SK-N-SH treated with all-trans-retinoic acid at 6 μM for 48 hours (cell line): ENCODE results near the gene TMTC2.

Experiments used
- ATAC-seq: fragments of 200-7000 bp; cut with Tn5 transposase; 3 replicates; pipeline ENCODE4 v1.9.1; 2020; ENCODE audit warnings: mild to moderate bottlenecking, moderate library complexity
- BACH2 ChIP-seq: fragments of 250-450 bp; sonication (Bioruptor Pico); IDR thresholded peaks from 2 replicates; pipeline ENCODE4 v1.9.0; 2021; ENCODE audit warnings: mild to moderate bottlenecking, borderline replicate concordance
- CREB5 ChIP-seq: fragments of 250-450 bp; sonication (Bioruptor Pico); IDR thresholded peaks from 2 replicates; pipeline ENCODE4 v1.5.1; 2020; ENCODE audit warnings: low read depth, mild to moderate bottlenecking, moderate library complexity
- CSDC2 ChIP-seq: fragments of 250-450 bp; sonication (Bioruptor Pico); IDR thresholded peaks from 2 replicates; pipeline ENCODE4 v1.5.0; 2020; ENCODE audit warnings: mild to moderate bottlenecking, moderate library complexity
- CSRNP3 ChIP-seq: fragments of 250-450 bp; sonication (Bioruptor Pico); IDR thresholded peaks from 2 replicates; pipeline ENCODE4 v1.5.1; 2021; ENCODE audit warnings: mild to moderate bottlenecking, moderate library complexity
- ESRRG ChIP-seq: fragments of 250-450 bp; sonication (Bioruptor Pico); IDR thresholded peaks from 2 replicates; pipeline ENCODE4 v1.6.1; 2021; ENCODE audit warnings: mild to moderate bottlenecking
- GLIS3 ChIP-seq: fragments of 250-450 bp; sonication (Bioruptor Pico); IDR thresholded peaks from 2 replicates; pipeline ENCODE4 v1.5.0; 2020; ENCODE audit warnings: mild to moderate bottlenecking, moderate library complexity
- ISL1 ChIP-seq: fragments of 250-450 bp; sonication (Bioruptor Pico); IDR thresholded peaks from 2 replicates; pipeline ENCODE4 v2.1.2; 2022; ENCODE audit warnings: mild to moderate bottlenecking, moderate library complexity
- OSR1 ChIP-seq: fragments of 250-450 bp; sonication (Bioruptor Pico); IDR thresholded peaks from 2 replicates; pipeline ENCODE4 v1.8.0; 2022; ENCODE audit warnings: moderate library complexity, mild to moderate bottlenecking, inconsistent platforms
- PATZ1 ChIP-seq: fragments of 250-450 bp; sonication (Bioruptor Pico); IDR thresholded peaks from 2 replicates; pipeline ENCODE4 v1.8.0; 2020; ENCODE audit warnings: mild to moderate bottlenecking, moderate library complexity, borderline replicate concordance
- PPARA ChIP-seq: fragments of 250-450 bp; sonication (Bioruptor Pico); IDR thresholded peaks from 2 replicates; pipeline ENCODE4 v1.5.0; 2020; ENCODE audit warnings: mild to moderate bottlenecking, borderline replicate concordance
- RARB ChIP-seq: fragments of 250-450 bp; sonication (Bioruptor Pico); IDR thresholded peaks from 2 replicates; pipeline ENCODE4 v1.8.0; 2021; ENCODE audit warnings: mild to moderate bottlenecking, moderate library complexity
- SNAI2 ChIP-seq: fragments of 250-450 bp; sonication (Bioruptor Pico); IDR thresholded peaks from 2 replicates; pipeline ENCODE4 v1.5.0; 2020; ENCODE audit warnings: mild to moderate bottlenecking, moderate library complexity
- TCF4 ChIP-seq: fragments of 250-450 bp; sonication (Bioruptor Pico); IDR thresholded peaks from 2 replicates; pipeline ENCODE4 v1.8.0; 2021; ENCODE audit warnings: mild to moderate bottlenecking, moderate library complexity, borderline replicate concordance
- TOX ChIP-seq: fragments of 250-450 bp; sonication (Bioruptor Pico); IDR thresholded peaks from 2 replicates; pipeline ENCODE4 v1.8.0; 2021; ENCODE audit warnings: mild to moderate bottlenecking, moderate library complexity, borderline replicate concordance
- ZC3H10 ChIP-seq: fragments of 250-450 bp; sonication (Bioruptor Pico); IDR thresholded peaks from 2 replicates; pipeline ENCODE4 v1.5.1; 2021; ENCODE audit warnings: mild to moderate bottlenecking, moderate library complexity
- ZFP3 ChIP-seq: fragments of 250-450 bp; sonication (Bioruptor Pico); IDR thresholded peaks from 2 replicates; pipeline ENCODE4 v1.5.0; 2020; ENCODE audit warnings: mild to moderate bottlenecking, moderate library complexity
- ZFP30 ChIP-seq: fragments of 450-650 bp; formaldehyde crosslinking; IDR thresholded peaks from 2 replicates; pipeline ENCODE4 v1.5.0; 2022; ENCODE audit warnings: mild to moderate bottlenecking, moderate library complexity
- ZNF565 ChIP-seq: fragments of 450-650 bp; formaldehyde crosslinking; conservative IDR thresholded peaks from 2 replicates; pipeline ENCODE4 v1.5.0; 2020; ENCODE audit warnings: low read depth, mild to moderate bottlenecking, moderate library complexity
- ZNF70 ChIP-seq: fragments of 450-650 bp; formaldehyde crosslinking; IDR thresholded peaks from 2 replicates; pipeline ENCODE4 v1.5.0; 2020; ENCODE audit warnings: mild to moderate bottlenecking, moderate library complexity
- ZNF8 ChIP-seq: fragments of 450-650 bp; formaldehyde crosslinking; IDR thresholded peaks from 2 replicates; pipeline ENCODE4 v1.5.0; 2020; ENCODE audit warnings: mild to moderate bottlenecking, moderate library complexity
- TF ChIP-seq, protein P1 (sequence below): fragments of 250-450 bp; sonication (Bioruptor Pico); IDR thresholded peaks from 2 replicates; pipeline ENCODE4 v1.5.0; 2020; ENCODE audit warnings: mild to moderate bottlenecking, moderate library complexity
- TF ChIP-seq, protein P2 (sequence below): fragments of 250-450 bp; sonication (Bioruptor Pico); IDR thresholded peaks from 2 replicates; pipeline ENCODE4 v1.8.0; 2021; ENCODE audit warnings: low read depth, mild to moderate bottlenecking, moderate library complexity, borderline replicate concordance

TMTC2 gene

DNA sequence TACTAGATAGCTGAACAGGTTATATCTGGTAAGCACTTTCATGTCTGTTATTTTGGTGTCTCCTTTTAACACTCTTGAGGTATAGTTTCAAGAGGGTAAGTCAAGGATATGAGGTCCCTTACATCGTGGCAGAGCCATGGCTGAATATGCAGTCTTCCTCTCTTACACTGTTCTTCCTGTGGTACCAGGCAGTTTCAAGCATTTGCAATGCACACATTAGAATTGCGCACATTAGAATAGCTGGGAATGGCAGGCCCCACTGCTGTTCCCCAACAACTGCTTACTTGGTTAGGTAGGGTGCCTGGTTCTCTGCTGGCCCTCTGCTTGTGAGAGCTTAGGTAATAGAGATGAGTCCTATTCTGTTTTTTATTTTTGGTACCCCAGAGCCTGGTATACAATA lies 41.2 kb downstream of the TMTC2 start:
- no peak for ATAC-seq
- TF ChIP-seq ZFP30 (no peak), ZFP3 (no peak), SNAI2 (CRISPR knock-in tag) (no peak), ZNF8 (no peak), CSDC2 (CRISPR knock-in tag) (no peak), TCF4 (CRISPR knock-in tag) (no peak), GLIS3 (CRISPR knock-in tag) (no peak), ISL1 (no peak), ZNF70 (CRISPR knock-in tag) (no peak), TOX (CRISPR knock-in tag) (no peak), ESRRG (CRISPR knock-in tag) (no peak), ZC3H10 (CRISPR knock-in tag) (no peak), PATZ1 (no peak), BACH2 (CRISPR knock-in tag) (no peak), ZNF565 (CRISPR knock-in tag) (no peak), CREB5 (CRISPR knock-in tag) (no peak), RARB (CRISPR knock-in tag) (no peak), OSR1 (CRISPR knock-in tag) (no peak)
- TF ChIP-seq, protein P1, sequence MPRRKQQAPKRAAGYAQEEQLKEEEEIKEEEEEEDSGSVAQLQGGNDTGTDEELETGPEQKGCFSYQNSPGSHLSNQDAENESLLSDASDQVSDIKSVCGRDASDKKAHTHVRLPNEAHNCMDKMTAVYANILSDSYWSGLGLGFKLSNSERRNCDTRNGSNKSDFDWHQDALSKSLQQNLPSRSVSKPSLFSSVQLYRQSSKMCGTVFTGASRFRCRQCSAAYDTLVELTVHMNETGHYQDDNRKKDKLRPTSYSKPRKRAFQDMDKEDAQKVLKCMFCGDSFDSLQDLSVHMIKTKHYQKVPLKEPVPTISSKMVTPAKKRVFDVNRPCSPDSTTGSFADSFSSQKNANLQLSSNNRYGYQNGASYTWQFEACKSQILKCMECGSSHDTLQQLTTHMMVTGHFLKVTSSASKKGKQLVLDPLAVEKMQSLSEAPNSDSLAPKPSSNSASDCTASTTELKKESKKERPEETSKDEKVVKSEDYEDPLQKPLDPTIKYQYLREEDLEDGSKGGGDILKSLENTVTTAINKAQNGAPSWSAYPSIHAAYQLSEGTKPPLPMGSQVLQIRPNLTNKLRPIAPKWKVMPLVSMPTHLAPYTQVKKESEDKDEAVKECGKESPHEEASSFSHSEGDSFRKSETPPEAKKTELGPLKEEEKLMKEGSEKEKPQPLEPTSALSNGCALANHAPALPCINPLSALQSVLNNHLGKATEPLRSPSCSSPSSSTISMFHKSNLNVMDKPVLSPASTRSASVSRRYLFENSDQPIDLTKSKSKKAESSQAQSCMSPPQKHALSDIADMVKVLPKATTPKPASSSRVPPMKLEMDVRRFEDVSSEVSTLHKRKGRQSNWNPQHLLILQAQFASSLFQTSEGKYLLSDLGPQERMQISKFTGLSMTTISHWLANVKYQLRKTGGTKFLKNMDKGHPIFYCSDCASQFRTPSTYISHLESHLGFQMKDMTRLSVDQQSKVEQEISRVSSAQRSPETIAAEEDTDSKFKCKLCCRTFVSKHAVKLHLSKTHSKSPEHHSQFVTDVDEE (CRISPR knock-in tag): no peak
- TF ChIP-seq, protein P2, sequence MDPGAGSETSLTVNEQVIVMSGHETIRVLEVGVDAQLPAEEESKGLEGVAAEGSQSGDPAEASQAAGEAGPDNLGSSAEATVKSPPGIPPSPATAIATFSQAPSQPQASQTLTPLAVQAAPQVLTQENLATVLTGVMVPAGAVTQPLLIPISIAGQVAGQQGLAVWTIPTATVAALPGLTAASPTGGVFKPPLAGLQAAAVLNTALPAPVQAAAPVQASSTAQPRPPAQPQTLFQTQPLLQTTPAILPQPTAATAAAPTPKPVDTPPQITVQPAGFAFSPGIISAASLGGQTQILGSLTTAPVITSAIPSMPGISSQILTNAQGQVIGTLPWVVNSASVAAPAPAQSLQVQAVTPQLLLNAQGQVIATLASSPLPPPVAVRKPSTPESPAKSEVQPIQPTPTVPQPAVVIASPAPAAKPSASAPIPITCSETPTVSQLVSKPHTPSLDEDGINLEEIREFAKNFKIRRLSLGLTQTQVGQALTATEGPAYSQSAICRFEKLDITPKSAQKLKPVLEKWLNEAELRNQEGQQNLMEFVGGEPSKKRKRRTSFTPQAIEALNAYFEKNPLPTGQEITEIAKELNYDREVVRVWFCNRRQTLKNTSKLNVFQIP (CRISPR knock-in tag): no peak

- TF ChIP-seq GLIS3 (CRISPR knock-in tag): no peak
- no peak for TF ChIP-seq SNAI2 (CRISPR knock-in tag)
- TF ChIP-seq BACH2 (CRISPR knock-in tag): no peak
- TF ChIP-seq, protein P2 (CRISPR knock-in tag): no peak
- TF ChIP-seq OSR1 (CRISPR knock-in tag): no peak
- no peak for TF ChIP-seq CREB5 (CRISPR knock-in tag)
- no peak for TF ChIP-seq ZNF70 (CRISPR knock-in tag)
- TF ChIP-seq ZFP3: no peak
- TF ChIP-seq ZFP30: no peak
- no peak for TF ChIP-seq ZC3H10 (CRISPR knock-in tag)
- no peak for TF ChIP-seq RARB (CRISPR knock-in tag)
- no peak for TF ChIP-seq CSRNP3 (CRISPR knock-in tag)
- no peak for TF ChIP-seq CSDC2 (CRISPR knock-in tag)
- TF ChIP-seq TCF4 (CRISPR knock-in tag): no peak
- TF ChIP-seq ESRRG (CRISPR knock-in tag): no peak
- TF ChIP-seq PPARA: no peak
- TF ChIP-seq TOX (CRISPR knock-in tag): no peak
- no peak for ATAC-seq
Observed at GRCh38 chr12:82728710-82729109, 42.0 kb downstream of the TMTC2 start.
